ENCODE data around the gene KANSL2.
"Not testable (repeated sequence)": the region's sequence is repeated elsewhere in the genome, so short reads cannot be mapped to it uniquely, and the experiment has no call there.

Gene KANSL2

GRCh38 chr12:48680861-48681260 lies 1.2 kb downstream of the KANSL2 start:
- no peak for ATAC-seq (replicated peaks; ENCODE audit: extremely low read depth, poor library complexity, severe bottlenecking)
- peaks cover 40% of the 10 kb centered on the region for H3K4me1 Mint-ChIP-seq
- H3K4me3 Mint-ChIP-seq, result peak overlapping the region; percentile 89
- H3K36me3 Mint-ChIP-seq (ENCODE audit: insufficient read depth), result peaks cover 50% of the 10 kb centered on the region
- H3K27me3 Mint-ChIP-seq, result no peaks in the 10 kb centered on the region
- no peak for DNase-seq (ENCODE audit: low spot score in 2 of 2)
- no peak overlapping the region for H3K27ac Mint-ChIP-seq (ENCODE audit: low read depth)
- no peaks in the 10 kb centered on the region for H3K9me3 Mint-ChIP-seq

GRCh38 chr12:48678551-48679185 lies 3.4 kb downstream of the KANSL2 start:
- H3K27me3 Mint-ChIP-seq, result no peaks in the 10 kb centered on the region
- peak overlapping the region; percentile 89 for H3K4me3 Mint-ChIP-seq
- H3K36me3 Mint-ChIP-seq (ENCODE audit: insufficient read depth), result peaks cover 62% of the 10 kb centered on the region
- peak overlapping the region; percentile 62 for H3K27ac Mint-ChIP-seq (ENCODE audit: low read depth)
- ATAC-seq (replicated peaks; ENCODE audit: extremely low read depth, poor library complexity, severe bottlenecking) (no peak), DNase-seq (ENCODE audit: low spot score in 2 of 2) (no peak)
- peaks cover 40% of the 10 kb centered on the region for H3K4me1 Mint-ChIP-seq
- no peaks in the 10 kb centered on the region for H3K9me3 Mint-ChIP-seq

- DNase-seq (ENCODE audit: low spot score in 2 of 2), result no peak
- peaks cover 79% of the 10 kb centered on the region for H3K36me3 Mint-ChIP-seq (ENCODE audit: insufficient read depth)
These were observed 10.7 kb downstream of the KANSL2 start for GRCh38 chr12:48671231-48671856.

GRCh38 chr12:48668996-48669395 lies 13.0 kb downstream of the KANSL2 start:
- H3K27ac Mint-ChIP-seq (ENCODE audit: low read depth), result no peak overlapping the region
- no peaks in the 10 kb centered on the region for H3K9me3 Mint-ChIP-seq
- no peaks in the 10 kb centered on the region for H3K27me3 Mint-ChIP-seq
- H3K4me1 Mint-ChIP-seq, result peaks cover 6% of the 10 kb centered on the region
- DNase-seq (ENCODE audit: low spot score in 2 of 2) (no peak), ATAC-seq (replicated peaks; ENCODE audit: extremely low read depth, poor library complexity, severe bottlenecking) (no peak)
- peaks cover 85% of the 10 kb centered on the region for H3K36me3 Mint-ChIP-seq (ENCODE audit: insufficient read depth)
- H3K4me3 Mint-ChIP-seq, result no peak overlapping the region

More at GRCh38 chr12:48671231-48671856, 10.7 kb downstream of the KANSL2 start:
- Mint-ChIP-seq H3K27me3 (no peaks in the 10 kb centered on the region), H3K4me1 (peaks cover 10% of the 10 kb centered on the region), H3K4me3 (no peak overlapping the region), H3K27ac (ENCODE audit: low read depth) (no peak overlapping the region), H3K9me3 (no peaks in the 10 kb centered on the region)
- ATAC-seq (replicated peaks; ENCODE audit: extremely low read depth, poor library complexity, severe bottlenecking), result no peak

- no peak for ATAC-seq (replicated peaks; ENCODE audit: extremely low read depth, poor library complexity, severe bottlenecking)
- H3K4me3 Mint-ChIP-seq, result no peak overlapping the region
- peaks cover 78% of the 10 kb centered on the region for H3K36me3 Mint-ChIP-seq (ENCODE audit: insufficient read depth)
- no peak for DNase-seq (ENCODE audit: low spot score in 2 of 2)
- H3K9me3 Mint-ChIP-seq, result no peaks in the 10 kb centered on the region
- no peak overlapping the region for H3K27ac Mint-ChIP-seq (ENCODE audit: low read depth)
- no peaks in the 10 kb centered on the region for H3K27me3 Mint-ChIP-seq
- peaks cover 12% of the 10 kb centered on the region for H3K4me1 Mint-ChIP-seq
These were observed 22.2 kb downstream of the KANSL2 start for GRCh38 chr12:48659863-48660262.

- no peak overlapping the region for H3K27ac Mint-ChIP-seq (ENCODE audit: low read depth)
- ATAC-seq (replicated peaks; ENCODE audit: extremely low read depth, poor library complexity, severe bottlenecking) (no peak), DNase-seq (ENCODE audit: low spot score in 2 of 2) (no peak)
- H3K4me1 Mint-ChIP-seq, result peaks cover 5% of the 10 kb centered on the region
- H3K36me3 Mint-ChIP-seq (ENCODE audit: insufficient read depth), result peaks cover 55% of the 10 kb centered on the region
- no peak overlapping the region for H3K4me3 Mint-ChIP-seq
- no peaks in the 10 kb centered on the region for H3K9me3 Mint-ChIP-seq
- H3K27me3 Mint-ChIP-seq, result no peaks in the 10 kb centered on the region
These were observed 30.4 kb downstream of the KANSL2 start for GRCh38 chr12:48651681-48652080.

- ATAC-seq (replicated peaks; ENCODE audit: extremely low read depth, poor library complexity, severe bottlenecking); H3K9me3 Mint-ChIP-seq: not testable (repeated sequence)
- peaks cover 13% of the 10 kb centered on the region for H3K36me3 Mint-ChIP-seq (ENCODE audit: insufficient read depth)
These were observed 36.7 kb downstream of the KANSL2 start for GRCh38 chr12:48645354-48645753.

GRCh38 chr12:48643011-48643410 lies 39.0 kb downstream of the KANSL2 start:
- Mint-ChIP-seq H3K9me3 (no peaks in the 10 kb centered on the region), H3K36me3 (ENCODE audit: insufficient read depth) (peaks cover 11% of the 10 kb centered on the region), H3K4me1 (no peaks in the 10 kb centered on the region), H3K4me3 (no peak overlapping the region), H3K27me3 (no peaks in the 10 kb centered on the region), H3K27ac (ENCODE audit: low read depth) (no peak overlapping the region)
- ATAC-seq (replicated peaks; ENCODE audit: extremely low read depth, poor library complexity, severe bottlenecking), result no peak
- no peak for DNase-seq (ENCODE audit: low spot score in 2 of 2)

More at GRCh38 chr12:48645354-48645753, 36.7 kb downstream of the KANSL2 start:
- H3K27ac Mint-ChIP-seq (ENCODE audit: low read depth); DNase-seq (ENCODE audit: low spot score in 2 of 2); H3K4me1 Mint-ChIP-seq; H3K27me3 Mint-ChIP-seq; H3K4me3 Mint-ChIP-seq: not testable (repeated sequence)

- not testable (repeated sequence) for H3K4me3 Mint-ChIP-seq; H3K27ac Mint-ChIP-seq (ENCODE audit: low read depth); ATAC-seq (replicated peaks; ENCODE audit: extremely low read depth, poor library complexity, severe bottlenecking); DNase-seq (ENCODE audit: low spot score in 2 of 2); H3K27me3 Mint-ChIP-seq; H3K36me3 Mint-ChIP-seq (ENCODE audit: insufficient read depth); H3K9me3 Mint-ChIP-seq; H3K4me1 Mint-ChIP-seq
These were observed 40.1 kb downstream of the KANSL2 start for GRCh38 chr12:48641752-48642555.

- Mint-ChIP-seq H3K9me3 (no peaks in the 10 kb centered on the region), H3K27ac (ENCODE audit: low read depth) (no peak overlapping the region), H3K4me1 (no peaks in the 10 kb centered on the region), H3K4me3 (no peak overlapping the region), H3K36me3 (ENCODE audit: insufficient read depth) (peaks cover 10% of the 10 kb centered on the region), H3K27me3 (no peaks in the 10 kb centered on the region)
- DNase-seq (ENCODE audit: low spot score in 2 of 2) (no peak), ATAC-seq (replicated peaks; ENCODE audit: extremely low read depth, poor library complexity, severe bottlenecking) (no peak)
These were observed 41.2 kb downstream of the KANSL2 start for GRCh38 chr12:48640854-48641253.

GRCh38 chr12:48640428-48640827 lies 41.6 kb downstream of the KANSL2 start:
- ATAC-seq (replicated peaks; ENCODE audit: extremely low read depth, poor library complexity, severe bottlenecking) (no peak), DNase-seq (ENCODE audit: low spot score in 2 of 2) (no peak)
- no peak overlapping the region for H3K27ac Mint-ChIP-seq (ENCODE audit: low read depth)
- H3K36me3 Mint-ChIP-seq (ENCODE audit: insufficient read depth), result peaks cover 10% of the 10 kb centered on the region
- H3K4me3 Mint-ChIP-seq, result no peak overlapping the region
- no peaks in the 10 kb centered on the region for H3K4me1 Mint-ChIP-seq
- no peaks in the 10 kb centered on the region for H3K27me3 Mint-ChIP-seq
- no peaks in the 10 kb centered on the region for H3K9me3 Mint-ChIP-seq

- H3K27me3 Mint-ChIP-seq, result peaks cover 60% of the 10 kb centered on the region
- no peak overlapping the region for H3K27ac Mint-ChIP-seq (ENCODE audit: low read depth)
- DNase-seq (ENCODE audit: low spot score in 2 of 2) (no peak), ATAC-seq (replicated peaks; ENCODE audit: extremely low read depth, poor library complexity, severe bottlenecking) (no peak)
- no peak overlapping the region for H3K4me3 Mint-ChIP-seq
- H3K36me3 Mint-ChIP-seq (ENCODE audit: insufficient read depth), result no peaks in the 10 kb centered on the region
- no peaks in the 10 kb centered on the region for H3K4me1 Mint-ChIP-seq
- no peaks in the 10 kb centered on the region for H3K9me3 Mint-ChIP-seq
These were observed 51.0 kb downstream of the KANSL2 start for GRCh38 chr12:48631071-48631470.

GRCh38 chr12:48630346-48630745 lies 51.7 kb downstream of the KANSL2 start:
- DNase-seq (ENCODE audit: low spot score in 2 of 2) (no peak), ATAC-seq (replicated peaks; ENCODE audit: extremely low read depth, poor library complexity, severe bottlenecking) (no peak)
- Mint-ChIP-seq H3K27me3 (peaks cover 67% of the 10 kb centered on the region), H3K4me1 (no peaks in the 10 kb centered on the region), H3K4me3 (no peak overlapping the region), H3K27ac (ENCODE audit: low read depth) (no peak overlapping the region), H3K9me3 (no peaks in the 10 kb centered on the region), H3K36me3 (ENCODE audit: insufficient read depth) (no peaks in the 10 kb centered on the region)

Data from central memory CD8-positive, alpha-beta T cell (primary cell).